Measurements from ENCODE around the gene CDCP1.

DNA sequence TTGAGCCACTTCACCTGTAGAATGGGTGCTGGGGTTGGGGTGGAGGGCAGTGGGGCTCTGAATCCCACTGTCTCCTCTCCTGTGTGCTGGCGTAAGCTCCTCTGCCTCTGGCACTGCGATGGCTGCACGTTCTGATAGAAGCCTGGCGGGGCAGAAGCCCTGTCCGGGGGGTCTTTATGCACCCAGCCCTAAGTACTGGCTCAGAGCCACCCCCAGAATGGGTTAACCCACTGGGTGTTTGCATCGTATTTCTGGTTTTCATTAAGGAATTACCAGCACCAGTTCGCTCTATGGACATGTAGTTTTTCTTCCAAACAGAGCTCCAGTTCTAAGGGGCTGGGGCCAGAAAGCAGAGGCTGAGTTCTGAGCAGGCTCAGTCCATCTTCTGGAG is 37.7 kb upstream of the CDCP1 start:
- TF ChIP-seq TAF1 (IDR thresholded peaks at IDR 0.05; ENCODE audit: low read depth) (no peak), EGR1 (IDR thresholded peaks at IDR 0.05) (no peak), TCF12 (IDR thresholded peaks at IDR 0.05; ENCODE audit: low read depth) (no peak), RAD21 (IDR thresholded peaks at IDR 0.05; ENCODE audit: low read depth) (no peak), EP300 (IDR thresholded peaks at IDR 0.05; ENCODE audit: borderline replicate concordance) (no peak)
